Motor neuron (in vitro differentiated cells): Measurements from ENCODE around the gene DCDC2. TPM values are rescaled to one million over a fixed set of nuclear protein-coding genes. Genes with fewer than 3 reads are reported as not detected.

Experiments used
- ATAC-seq, 8 experiments: fragments of 200-7000 bp; cut with Tn5 transposase; replicated peaks in 6 of 8; 2 replicates each; pipeline ENCODE4 v1.8.0; 2021; ENCODE audit warnings: mild to moderate bottlenecking in 8 of 8, moderate library complexity in 8 of 8
- H3K27ac ChIP-seq, 2 donors: fragments of 250-450 bp; sonication (Bioruptor Pico); 2 replicates each; pipeline ENCODE4 v1.9.0; 2021; ENCODE audit warnings: antibody characterized with exemption in 2 of 2, mild to moderate bottlenecking in 2 of 2, moderate library complexity in 1 of 2
- H3K4me1 ChIP-seq, 2 donors: fragments of 250-450 bp; sonication (Bioruptor Pico); replicated peaks in 1 of 2; 2 replicates each; pipeline ENCODE4 v1.6.1; 2021; ENCODE audit warnings: antibody characterized with exemption in 2 of 2, mild to moderate bottlenecking in 2 of 2, moderate library complexity in 1 of 2
- H3K4me3 ChIP-seq, 5 donors: fragments of 250-450 bp; sonication (Bioruptor Pico); 2 replicates each; pipeline ENCODE4 v1.9.0; 2021; ENCODE audit warnings: antibody characterized with exemption in 5 of 5, mild to moderate bottlenecking in 5 of 5, moderate library complexity in 4 of 5
- WGBS, 10 experiments: fragments of 450-650 bp; shearing (Covaris generic); methylation state at CpG; one replicate each; pipeline ENCODE4 v1.0.0; 2022; 5-methylcytosine and 5-hydroxymethylcytosine counted together
- in situ Hi-C, 9 experiments: fragments of 400-800 bp; cut with MboI; loops; one replicate each; pipeline ENCODE4 v1.15.0; 2021; ENCODE audit warnings: low sequenced_read_pairs in 9 of 9, low pct_unique_long_range_greater_than_20kb in 2 of 9; ENCODE audit not compliant: unreplicated experiment in 9 of 9
- total RNA-seq, 8 experiments: library from RNA; unstranded; fragments of 300-600 nt; gene quantifications; 2 replicates each; pipeline versions ENCODE4 v1.2.3 to v1.2.4, GENCODE V29; 2022

The DCDC2 gene
- total RNA-seq, 8 experiments from 2014 or later, result 0.21 to 13.3 (median 0.90) TPM

DNA sequence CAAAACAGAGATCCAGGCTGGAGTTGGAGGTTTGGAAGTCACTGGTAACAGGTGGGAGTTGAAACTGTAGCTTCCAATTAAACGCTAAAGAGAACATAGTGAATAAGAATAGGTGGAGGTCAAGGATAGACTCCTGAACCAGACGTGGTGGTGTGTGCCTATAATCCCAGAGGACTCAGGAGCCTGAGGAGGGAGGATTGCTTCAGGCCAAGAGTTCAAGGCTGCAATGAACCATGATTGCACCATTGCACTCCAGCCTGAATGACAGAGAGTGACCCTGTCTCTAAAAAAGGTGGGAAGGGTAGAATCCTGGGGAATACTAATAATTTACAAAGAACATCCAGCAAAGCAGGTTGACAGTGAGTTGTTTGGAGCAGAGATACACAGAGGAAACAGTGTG, 218.2 kb downstream of the DCDC2 start:
- peaks cover 4 to 23% of the 10 kb centered on the region in 2 donors for H3K4me1 ChIP-seq
- no peak overlapping the region for H3K27ac ChIP-seq
- H3K4me3 ChIP-seq, result no peak overlapping the region
- in situ Hi-C loops, result no loop called here
- 40 to 100% (median 64%) methylated on average over 1 to 2 of the region's 2 CpGs; no CpG with 5 or more reads in 5 of the 10 experiments for WGBS, 10 experiments
- no peak for ATAC-seq

- WGBS, 10 experiments, result 30 to 96% (median 61%) methylated on average over 1 to 2 of the region's 2 CpGs; no CpG with 5 or more reads in 1 of the 10 experiments
- Histone ChIP-seq H3K27ac (no peak overlapping the region), H3K4me3 (no peak overlapping the region), H3K4me1 (peaks cover 4 to 23% of the 10 kb centered on the region in 2 donors)
- in situ Hi-C loops, result no loop called here
- no peak for ATAC-seq
Observed at GRCh38 chr6:24139080-24139479, 218.8 kb downstream of the DCDC2 start.

GRCh38 chr6:24131751-24132150, 226.1 kb downstream of the DCDC2 start:
- Histone ChIP-seq H3K4me1 (peaks cover 5 to 40% of the 10 kb centered on the region in 2 donors), H3K4me3 (no peak overlapping the region), H3K27ac (no peak overlapping the region)
- no peak for ATAC-seq
- WGBS, 10 experiments, result 0 to 100% (median 63%) methylated on average over 1 to 2 of the region's 2 CpGs; no CpG with 5 or more reads in 1 of the 10 experiments
- in situ Hi-C loops, result no loop called here

- ATAC-seq, result no peak
- Histone ChIP-seq H3K4me1 (peaks cover 9 to 29% of the 10 kb centered on the region in 2 donors), H3K4me3 (peak overlapping the region in 4 of 5 donors; percentile 36 to 47 (median 42)), H3K27ac (no peak overlapping the region)
- in situ Hi-C loops, result no loop called here
- WGBS, 10 experiments, result 6 to 92% (median 73%) methylated on average over 1 to 2 of the region's 2 CpGs; no CpG with 5 or more reads in 1 of the 10 experiments
Observed at GRCh38 chr6:24127316-24127715, 230.5 kb downstream of the DCDC2 start.

DNA sequence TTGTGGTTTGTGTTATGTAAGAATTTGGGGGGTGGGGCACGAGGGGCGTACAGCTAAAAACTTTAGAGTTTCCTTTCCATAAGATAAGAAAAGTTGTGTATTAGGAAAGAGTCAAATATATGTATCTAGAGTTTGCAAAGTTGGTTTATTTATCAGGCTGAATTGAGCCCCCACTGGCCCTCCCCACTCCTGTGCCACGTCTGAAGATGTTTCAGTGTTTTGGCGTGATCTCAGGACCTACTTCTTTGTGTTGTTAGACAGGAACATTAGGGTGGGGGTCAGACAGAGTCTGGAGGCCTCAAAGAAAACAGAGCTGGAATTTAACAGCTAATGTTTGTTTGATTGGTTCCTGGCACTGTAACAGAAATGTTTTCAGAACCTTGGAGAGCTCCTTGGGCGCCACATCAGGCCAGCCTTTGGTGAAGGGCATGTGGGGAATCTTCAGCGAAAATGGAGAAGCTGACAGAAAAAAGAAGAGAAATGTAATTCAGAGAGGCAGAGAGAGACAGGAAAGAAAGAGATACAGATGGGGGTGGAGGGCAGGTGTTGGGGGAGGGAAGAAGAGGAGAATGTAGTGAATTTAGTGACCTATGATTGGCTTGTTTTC, 231.2 kb downstream of the DCDC2 start:
- Histone ChIP-seq H3K4me3 (peak overlapping the region; percentile 36 to 47 (median 46)), H3K4me1 (peaks cover 9 to 27% of the 10 kb centered on the region in 2 donors), H3K27ac (no peak overlapping the region)
- ATAC-seq, result peak in 6 of 8 experiments; percentile 22 to 91 (median 50)
- in situ Hi-C loops, result no loop called here
- 0 to 20% (median 6%) methylated on average over 1 to 6 of the region's 6 CpGs; no CpG with 5 or more reads in 1 of the 10 experiments for WGBS, 10 experiments

DNA sequence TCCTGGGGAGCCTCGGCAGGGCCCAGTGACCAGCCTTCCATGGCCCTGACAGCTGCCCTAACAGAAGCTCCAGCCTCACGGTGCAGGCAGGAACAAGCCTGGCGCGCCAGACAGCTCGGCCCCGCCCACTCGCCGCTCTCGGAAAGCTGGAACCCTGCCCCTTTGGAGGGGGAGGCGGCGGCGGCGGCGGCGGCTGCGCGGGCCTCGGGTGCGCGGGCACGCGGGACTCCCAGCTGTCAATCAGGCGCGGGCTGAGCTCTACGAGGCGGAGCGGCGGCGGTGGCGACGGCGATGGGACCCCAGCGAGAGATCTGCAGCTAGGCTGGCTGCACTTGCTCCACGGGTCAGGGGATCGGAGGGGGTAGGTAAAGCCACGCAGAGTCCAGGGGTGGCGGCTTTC, 231.9 kb downstream of the DCDC2 start, which contains the start of gene NRSN1:
TSS of gene NRSN1 (plus strand) at position 236 of the 400 bp plus-strand sequence. CDS start 8,113 bp downstream, outside the sequence.
- ATAC-seq, result peak in 6 of 8 experiments; percentile 73 to 99 (median 98)
- in situ Hi-C loops, result no loop called here
- WGBS, 10 experiments, result 0 to 60% (median 30%) methylated on average over 1 of the region's 37 CpGs; no CpG with 5 or more reads in 6 of the 10 experiments
- H3K4me3 ChIP-seq, result peak within 1 kb of the TSS; percentile 36 to 47 (median 46)
- H3K4me1 ChIP-seq, result peaks cover 9 to 20% of the 10 kb centered on the region in 2 donors
- H3K27ac ChIP-seq, result no peak within 1 kb of the TSS

- in situ Hi-C loops, result no loop called here
- Histone ChIP-seq H3K4me1 (peaks cover 8 to 10% of the 10 kb centered on the region in 2 donors), H3K4me3 (no peak overlapping the region), H3K27ac (no peak overlapping the region)
- no peak for ATAC-seq
- WGBS, 10 experiments, result 10 to 77% (median 59%) methylated on average over 1 to 6 of the region's 7 CpGs; no CpG with 5 or more reads in 2 of the 10 experiments
Observed at GRCh38 chr6:24122139-24122538, 235.7 kb downstream of the DCDC2 start.

Other genes starting within 250 kb of the DCDC2 start
- gene NRSN1, start 231.8 kb downstream of the DCDC2 start, total RNA-seq, result 10 to 100 TPM in 3 of 8 experiments, 1 to 10 TPM in 3, under 1 TPM in 1, not detected in 1; 0.54 to 21.8 (median 9.8) TPM
- 10 to 100 TPM; 16.3 to 36.1 (median 29.8) TPM for gene MRS2, start 44.9 kb upstream of the DCDC2 start, total RNA-seq
- 1 to 10 TPM in 7 of 8 experiments, not detected in 1; 1.0 to 7.3 (median 4.9) TPM for gene GPLD1, start 131.5 kb upstream of the DCDC2 start, total RNA-seq
- 10 to 100 TPM in 5 of 8 experiments, 1 to 10 TPM in 2, under 1 TPM in 1; 0.25 to 32.4 (median 12.9) TPM for gene ALDH5A1, start 136.9 kb upstream of the DCDC2 start, total RNA-seq